HEK293T (cell line): Measurements from ENCODE around the gene PTDSS2.

Experiments used
- CTCF ChIA-PET: fragments of 350-600 bp; formaldehyde crosslinking; extraction: SDS; loops from one replicate; lab custom pipeline; 2021; ENCODE audit warnings: antibody characterized with exemption, inconsistent platforms; lab: Yijun Ruan, JAX
- POLR2A ChIA-PET: fragments of 350-600 bp; formaldehyde crosslinking; extraction: SDS; loops from one replicate; lab custom pipeline; 2020; ENCODE audit warnings: antibody characterized with exemption, inconsistent platforms; lab: Yijun Ruan, JAX
- DNase-seq: peaks from one replicate; pipeline ENCODE4 v3.0.0; 2012; ENCODE audit warnings: mixed read lengths; ENCODE audit errors: extremely low spot score
- ARNT ChIP-seq: fragments of 450-650 bp; IDR thresholded peaks from 2 replicates; pipeline ENCODE4 v1.6.1; 2017; ENCODE audit warnings: mild to moderate bottlenecking
- BHLHE40 ChIP-seq: fragments of 450-650 bp; IDR thresholded peaks from 2 replicates; pipeline ENCODE4 v1.6.1; 2016; ENCODE audit warnings: mild to moderate bottlenecking, moderate library complexity, borderline replicate concordance
- CTBP1 ChIP-seq: fragments of 450-650 bp; IDR thresholded peaks from 2 replicates; pipeline ENCODE4 v1.6.1; 2016; ENCODE audit warnings: borderline replicate concordance
- ELF4 ChIP-seq: fragments of 450-650 bp; IDR thresholded peaks from 2 replicates; pipeline ENCODE4 v1.6.1; 2017; ENCODE audit warnings: antibody characterized with exemption
- FOXA1 ChIP-seq: fragments of 450-650 bp; IDR thresholded peaks from 2 replicates; pipeline ENCODE4 v1.6.1; 2016; ENCODE audit warnings: mild to moderate bottlenecking
- FOXK2 ChIP-seq: fragments of 450-650 bp; IDR thresholded peaks from 2 replicates; pipeline ENCODE4 v1.6.1; 2016; ENCODE audit warnings: mild to moderate bottlenecking
- FOXM1 ChIP-seq: fragments of 450-650 bp; IDR thresholded peaks from 2 replicates; pipeline ENCODE4 v1.6.1; 2017; ENCODE audit warnings: mild to moderate bottlenecking, borderline replicate concordance
- HDGF ChIP-seq: fragments of 450-650 bp; IDR thresholded peaks from 2 replicates; pipeline ENCODE4 v1.6.1; 2017; ENCODE audit warnings: antibody characterized with exemption, borderline replicate concordance
- L3MBTL2 ChIP-seq: fragments of 450-650 bp; conservative IDR thresholded peaks from 2 replicates; pipeline ENCODE4 v1.6.1; 2016; ENCODE audit warnings: mild to moderate bottlenecking
- LEF1 ChIP-seq: fragments of 450-650 bp; IDR thresholded peaks from 2 replicates; pipeline ENCODE4 v1.6.1; 2017; ENCODE audit warnings: mild to moderate bottlenecking, borderline replicate concordance
- NFRKB ChIP-seq: fragments of 450-650 bp; IDR thresholded peaks from 2 replicates; pipeline ENCODE4 v1.6.1; 2016; ENCODE audit warnings: mild to moderate bottlenecking, moderate library complexity
- SP1 ChIP-seq: fragments of 450-650 bp; IDR thresholded peaks from 2 replicates; pipeline ENCODE4 v1.6.1; 2017
- SUZ12 ChIP-seq: fragments of 450-650 bp; IDR thresholded peaks from 2 replicates; pipeline ENCODE4 v1.6.1; 2016; ENCODE audit warnings: mild to moderate bottlenecking
- TARDBP ChIP-seq: fragments of 450-650 bp; IDR thresholded peaks from 2 replicates; pipeline ENCODE4 v1.6.1; 2016
- ZNF384 ChIP-seq: fragments of 450-650 bp; IDR thresholded peaks from 2 replicates; pipeline ENCODE4 v1.6.1; 2016
- TF ChIP-seq, protein P1 (sequence below): fragments of 450-650 bp; IDR thresholded peaks from 2 replicates; pipeline ENCODE4 v1.6.1; 2016

Gene PTDSS2

DNA sequence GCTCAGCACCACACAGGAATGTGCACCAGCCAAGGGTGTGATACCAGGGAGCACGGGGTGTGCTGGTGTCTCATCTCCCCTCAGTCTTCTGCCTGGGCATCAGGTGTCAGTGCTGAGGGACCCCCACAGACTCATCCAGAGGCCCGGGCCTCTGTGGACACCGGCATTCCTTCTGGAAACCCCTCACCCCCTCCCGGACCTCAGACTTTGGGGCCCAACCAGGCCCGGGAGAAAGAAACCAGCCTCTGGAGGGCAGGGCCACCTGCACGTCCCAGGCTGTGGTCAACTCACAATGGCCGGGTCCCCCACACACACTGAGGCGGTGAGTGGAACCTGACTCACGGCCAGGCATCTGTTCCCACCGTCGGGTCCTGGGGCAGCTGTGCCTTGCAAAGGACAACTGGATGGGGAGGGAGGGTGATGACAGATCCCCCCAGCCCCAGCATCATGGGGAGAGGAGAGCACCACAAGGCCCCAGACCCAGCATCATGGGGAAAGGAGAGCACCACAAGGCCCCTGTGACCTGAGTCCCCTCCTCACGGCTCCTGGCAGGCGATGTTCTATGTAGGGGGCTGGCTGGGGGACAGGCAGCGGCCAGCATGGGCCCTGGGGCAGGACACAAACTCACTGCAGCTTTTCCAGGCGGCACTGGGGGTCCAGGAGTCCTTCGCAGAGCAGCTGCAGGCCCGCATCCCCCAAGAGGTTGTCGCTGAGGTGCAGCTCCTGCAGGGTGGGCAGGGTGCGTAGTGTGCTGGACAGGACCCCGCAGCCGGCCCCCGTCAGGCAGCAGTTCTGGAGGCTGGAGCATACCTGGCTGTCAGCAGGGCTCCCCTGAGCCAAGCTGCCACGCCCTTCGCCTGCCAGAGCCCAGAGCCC lies 49.4 kb downstream of the PTDSS2 start:
- DNase-seq = no peak
- CTCF ChIA-PET = no interaction called here
- POLR2A ChIA-PET = interaction anchor here (1.2 to 1.9 kb wide), 2 partner anchors 8 to 76 kb away, joined by 4 to 13 read pairs; partner anchors contain the start of gene RNH1
- no peak for TF ChIP-seq TARDBP
- TF ChIP-seq NFRKB = no peak
- TF ChIP-seq L3MBTL2 = no peak
- TF ChIP-seq FOXK2 = no peak
- no peak for TF ChIP-seq SUZ12
- no peak for TF ChIP-seq FOXA1
- no peak for TF ChIP-seq ARNT
- no peak for TF ChIP-seq LEF1
- no peak for TF ChIP-seq SP1
- TF ChIP-seq BHLHE40 = no peak
- TF ChIP-seq, protein P1, sequence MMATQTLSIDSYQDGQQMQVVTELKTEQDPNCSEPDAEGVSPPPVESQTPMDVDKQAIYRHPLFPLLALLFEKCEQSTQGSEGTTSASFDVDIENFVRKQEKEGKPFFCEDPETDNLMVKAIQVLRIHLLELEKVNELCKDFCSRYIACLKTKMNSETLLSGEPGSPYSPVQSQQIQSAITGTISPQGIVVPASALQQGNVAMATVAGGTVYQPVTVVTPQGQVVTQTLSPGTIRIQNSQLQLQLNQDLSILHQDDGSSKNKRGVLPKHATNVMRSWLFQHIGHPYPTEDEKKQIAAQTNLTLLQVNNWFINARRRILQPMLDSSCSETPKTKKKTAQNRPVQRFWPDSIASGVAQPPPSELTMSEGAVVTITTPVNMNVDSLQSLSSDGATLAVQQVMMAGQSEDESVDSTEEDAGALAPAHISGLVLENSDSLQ = no peak
- no peak for TF ChIP-seq HDGF
- TF ChIP-seq FOXM1 = no peak
- no peak for TF ChIP-seq ZNF384
- TF ChIP-seq CTBP1 = no peak
- TF ChIP-seq ELF4 = no peak

DNA sequence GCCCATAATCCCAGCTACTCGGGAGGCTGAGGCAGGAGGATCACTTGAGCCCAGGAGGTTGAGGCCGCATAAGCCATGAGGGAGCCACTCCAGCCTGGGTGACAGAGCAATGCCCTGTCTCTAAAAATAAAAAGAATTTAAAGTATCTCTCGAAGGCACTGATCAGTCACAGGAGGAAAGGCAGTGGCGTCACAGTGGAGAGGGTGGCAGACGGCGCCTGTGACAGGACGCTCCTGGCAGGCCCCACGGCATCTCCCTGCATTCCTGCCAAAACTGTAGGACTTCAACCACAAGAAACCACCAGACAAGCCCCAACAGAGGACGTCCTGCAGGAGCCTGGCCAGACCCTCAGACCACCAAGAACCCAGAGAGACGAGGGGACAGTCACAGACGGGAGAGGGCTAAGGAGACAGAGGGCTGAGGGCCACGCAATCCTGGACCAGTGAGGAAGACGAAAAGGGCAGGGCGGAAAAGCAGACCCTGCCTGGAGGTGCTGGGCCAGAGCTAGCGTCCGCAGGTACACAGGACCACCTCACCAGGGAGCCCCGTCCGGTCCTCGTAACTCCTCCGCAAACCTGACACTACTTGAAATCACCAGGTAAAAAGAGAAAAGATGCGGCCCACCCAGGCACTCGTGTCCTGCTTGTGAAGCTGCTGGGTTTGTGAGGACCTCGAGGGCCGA lies 51.1 kb downstream of the PTDSS2 start:
- ChIA-PET POLR2A (no interaction called here), CTCF (no interaction called here)
- TF ChIP-seq SUZ12 (no peak), FOXM1 (no peak), HDGF (no peak), FOXK2 (no peak), TARDBP (no peak), FOXA1 (no peak), ELF4 (no peak), CTBP1 (no peak), BHLHE40 (no peak), NFRKB (no peak), L3MBTL2 (no peak), ZNF384 (no peak)
- TF ChIP-seq, protein P1 = no peak
- no peak for DNase-seq

DNA sequence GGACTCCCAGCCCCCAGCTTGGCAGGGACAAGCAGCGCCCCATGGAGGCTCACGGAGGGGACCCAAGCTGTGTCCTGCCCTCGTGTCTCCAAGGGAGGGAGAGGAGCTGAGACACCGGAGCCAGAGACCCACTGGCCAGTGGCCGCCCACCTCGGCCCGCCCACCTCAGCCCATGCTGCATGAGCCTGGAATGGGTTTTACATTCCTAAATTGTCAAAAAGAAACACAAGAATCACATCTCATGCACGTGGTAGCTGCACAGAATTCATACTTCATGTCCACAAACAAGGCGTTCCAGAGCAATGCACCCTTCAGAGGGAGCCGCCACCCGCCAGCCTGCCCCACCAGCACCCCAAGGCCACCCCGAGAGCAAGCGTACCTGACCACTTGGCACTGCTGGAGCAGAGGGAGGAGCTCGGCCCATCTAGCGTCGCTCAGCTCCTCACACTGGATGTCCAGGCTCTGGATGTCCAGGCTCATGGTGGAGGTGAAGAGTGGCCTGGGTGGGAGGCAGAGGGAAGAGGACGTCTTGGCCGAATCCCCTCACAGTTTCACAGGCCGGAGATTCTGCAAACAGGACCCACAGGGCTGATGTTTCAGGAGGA lies 51.7 kb downstream of the PTDSS2 start:
- POLR2A ChIA-PET = no interaction called here

DNA sequence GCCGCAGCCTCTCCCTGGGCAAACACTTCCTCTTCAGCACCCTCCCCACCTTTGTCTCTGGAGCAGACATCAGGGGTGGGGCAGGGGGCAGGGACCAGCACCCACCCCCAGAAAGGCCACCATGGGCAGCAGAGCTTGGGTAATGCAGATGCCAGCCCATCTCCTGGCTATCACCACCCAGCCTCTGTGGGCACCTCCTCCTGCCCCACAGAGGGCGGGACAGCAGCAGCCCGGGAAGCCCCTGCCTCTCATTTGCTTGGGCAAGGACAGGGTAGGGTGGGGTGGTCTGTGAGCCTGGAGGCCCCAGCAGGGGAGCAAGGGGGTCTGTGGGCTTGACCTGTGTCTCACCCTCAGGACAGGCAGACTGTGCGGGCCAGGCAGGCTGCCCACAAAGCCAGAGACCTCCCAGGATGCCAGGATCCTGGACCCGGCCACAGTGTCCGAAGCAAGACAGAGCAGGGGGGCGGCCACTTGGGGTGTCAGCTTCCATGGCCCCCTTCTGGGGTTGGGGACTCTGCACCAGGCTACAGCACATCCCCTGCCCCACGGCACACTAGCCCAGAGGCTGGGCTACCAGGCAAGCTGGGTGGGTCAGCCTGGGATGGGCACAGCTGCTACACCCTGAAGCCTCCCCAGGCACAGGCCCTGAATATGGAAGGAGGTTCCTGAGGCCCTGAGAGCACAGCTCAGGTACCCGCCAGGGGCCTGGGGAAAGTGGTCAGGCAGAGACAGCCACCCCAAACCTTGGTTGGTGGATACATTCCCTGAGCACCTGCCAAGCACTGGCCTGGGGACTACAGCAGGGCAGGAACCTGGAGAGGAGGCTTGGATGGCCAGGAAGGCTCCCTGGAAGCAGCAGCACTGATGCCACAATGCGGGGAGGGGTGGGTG lies 52.5 kb downstream of the PTDSS2 start:
- TF ChIP-seq ELF4 (no peak), CTBP1 (no peak), L3MBTL2 (no peak), NFRKB (no peak)
- ChIA-PET POLR2A (no interaction called here), CTCF (no interaction called here)
- DNase-seq = no peak

More for the DNA sequence above, 51.7 kb downstream of the PTDSS2 start:
- no peak for DNase-seq
- TF ChIP-seq TARDBP (no peak), LEF1 (no peak), BHLHE40 (no peak), ZNF384 (no peak), FOXA1 (no peak), FOXM1 (no peak), HDGF (no peak), L3MBTL2 (no peak), CTBP1 (no peak), ARNT (no peak), SP1 (no peak), FOXK2 (no peak), ELF4 (no peak), SUZ12 (no peak), NFRKB (no peak)
- TF ChIP-seq, protein P1 = no peak
- CTCF ChIA-PET = no interaction called here
